K562 (cell line): ENCODE measurements around the gene POLR3G. TPM values are rescaled to one million over a fixed set of nuclear protein-coding genes. Genes with fewer than 3 reads are reported as not detected.

Source experiments
- ATAC-seq: fragments of 200-7000 bp; cut with Tn5 transposase; 3 replicates; pipeline ENCODE4 v1.9.1; 2020; ENCODE audit warnings: moderate library complexity
- BruUV-seq: library from RNA; stranded (reverse); fragments of 400-500 nt; replicated peaks from 2 replicates; lab custom pipeline; 2021; lab: Mats Ljungman, UMichigan
- CTCF ChIA-PET: fragments of 300-600 bp; formaldehyde crosslinking; extraction: SDS; loops from one replicate; lab custom pipeline; 2021; ENCODE audit warnings: low intra/inter-chr PET ratio; lab: Yijun Ruan, JAX
- POLR2A ChIA-PET: fragments of 300-600, 350-650 bp; sonication (Branson Sonifier 250); formaldehyde crosslinking; extraction: SDS; loops from one replicate; lab custom pipeline; 2021; ENCODE audit warnings: antibody characterized with exemption, inconsistent platforms; lab: Yijun Ruan, JAX
- DNase-seq, 4 experiments: peaks; one replicate each; pipeline versions ENCODE4 v3.0.0 to v3.0.0-alpha.2; 2011 to 2018; ENCODE audit warnings: low spot score in 3 of 4, mixed read lengths in 3 of 4; ENCODE audit errors: extremely low read depth in 1 of 4
- FAIRE-seq: peaks from 2 replicates; lab custom pipeline; 2011; peaks lifted over from hg19 to GRCh38; lab: Jason Lieb, UNC
- H2AFZ ChIP-seq: 2 replicates; pipeline ENCODE4 v1.6.0; 2011; ENCODE audit warnings: low read depth, low read length, control low read depth, inconsistent platforms
- H3K27ac ChIP-seq: fragments of 200-600 bp; 3 replicates; pipeline ENCODE4 v1.8.0; 2011; ENCODE audit warnings: low read depth, mild to moderate bottlenecking, control low read depth, inconsistent platforms, low read length, moderate library complexity, mixed read lengths; ENCODE audit errors: extremely low read depth
- H3K27me3 ChIP-seq, 2 experiments: fragments of 300-600 bp in 1 of 2; 2 replicates in 1 of 2; 3 replicates in 1 of 2; pipeline versions ENCODE4 v1.6.0 to v1.8.0; 2011; ENCODE audit warnings: inconsistent platforms in 2 of 2, low read length in 2 of 2, mild to moderate bottlenecking in 1 of 2, mixed read lengths in 1 of 2, moderate library complexity in 1 of 2; ENCODE audit not compliant: control insufficient read depth in 2 of 2, insufficient read depth in 2 of 2
- H3K36me3 ChIP-seq: fragments of 300-600 bp; 3 replicates; pipeline ENCODE4 v1.8.0; 2011; ENCODE audit warnings: mild to moderate bottlenecking, low read length, inconsistent platforms; ENCODE audit not compliant: control insufficient read depth, insufficient read depth
- H3K4me1 ChIP-seq, 2 experiments: fragments of 200-600 bp in 1 of 2; replicated peaks in 1 of 2; 2 replicates in 1 of 2; 3 replicates in 1 of 2; pipeline versions ENCODE4 v1.5.1 to v1.8.0; 2011; ENCODE audit warnings: inconsistent platforms in 2 of 2, low read length in 2 of 2, mild to moderate bottlenecking in 1 of 2, mixed read lengths in 1 of 2, moderate library complexity in 1 of 2; ENCODE audit not compliant: control insufficient read depth in 2 of 2, insufficient read depth in 2 of 2
- H3K4me2 ChIP-seq: 2 replicates; pipeline ENCODE4 v1.6.1; 2011; ENCODE audit warnings: low read length, control low read depth, inconsistent platforms, mixed read lengths; ENCODE audit not compliant: insufficient read depth
- H3K4me3 ChIP-seq: fragments of 200-600 bp; sonication (generic), shearing (Covaris generic); 2 replicates; pipeline ENCODE4 v1.5.1; 2016; ENCODE audit warnings: control low read depth, inconsistent platforms
- H3K79me2 ChIP-seq: fragments of 200-600 bp; 3 replicates; pipeline ENCODE4 v1.8.0; 2011; ENCODE audit warnings: low read length, inconsistent platforms; ENCODE audit not compliant: control insufficient read depth, insufficient read depth
- H3K9ac ChIP-seq, 2 experiments: 2 replicates each; pipeline versions ENCODE4 v1.6.0 to v1.6.1; 2011; ENCODE audit warnings: low read depth in 2 of 2, low read length in 2 of 2, control low read depth in 1 of 2, inconsistent platforms in 1 of 2, mild to moderate bottlenecking in 1 of 2, mixed read lengths in 1 of 2; ENCODE audit not compliant: insufficient read depth in 1 of 2
- H3K9me1 ChIP-seq: one replicate; pipeline ENCODE4 v1.6.0; 2011; ENCODE audit warnings: inconsistent platforms, mild to moderate bottlenecking, low read length, moderate library complexity; ENCODE audit not compliant: control insufficient read depth, insufficient read depth
- H3K9me3 ChIP-seq: replicated peaks from 2 replicates; pipeline ENCODE4 v1.5.1; 2011; ENCODE audit warnings: low read depth, low read length, inconsistent platforms; ENCODE audit not compliant: control insufficient read depth, insufficient read depth
- H4K20me1 ChIP-seq: replicated peaks from 2 replicates; pipeline ENCODE4 v1.6.1; 2011; ENCODE audit warnings: low read length, inconsistent platforms, mixed read lengths; ENCODE audit not compliant: control insufficient read depth, insufficient read depth
- CBFA2T2 ChIP-seq: fragments of 450-650 bp; conservative IDR thresholded peaks from 2 replicates; pipeline ENCODE4 v1.6.1; 2017; ENCODE audit warnings: mild to moderate bottlenecking
- CBFB ChIP-seq: sonication (generic); formaldehyde crosslinking; IDR thresholded peaks from 2 replicates; pipeline ENCODE4 v1.4.0; 2020; ENCODE audit warnings: mild to moderate bottlenecking, missing genetic modification reagents
- CXXC5 ChIP-seq: fragments of 250-450 bp; sonication (Bioruptor Pico); IDR thresholded peaks from 2 replicates; pipeline ENCODE4 v1.8.0; 2022; ENCODE audit warnings: inconsistent platforms, mild to moderate bottlenecking, moderate library complexity
- L3MBTL2 ChIP-seq: fragments of 450-650 bp; IDR thresholded peaks from 2 replicates; pipeline ENCODE4 v1.6.1; 2016; ENCODE audit warnings: mild to moderate bottlenecking, moderate library complexity
- POLR2AphosphoS2 ChIP-seq: IDR thresholded peaks from 2 replicates; pipeline ENCODE4 v1.6.1; 2012; ENCODE audit warnings: low read length, improper control_type of control experiment
- SOX6 ChIP-seq: fragments of 450-650 bp; IDR thresholded peaks from 2 replicates; pipeline ENCODE4 v1.6.1; 2014; ENCODE audit warnings: mild to moderate bottlenecking
- TAF15 ChIP-seq: fragments of 200-400 bp; formaldehyde crosslinking; IDR thresholded peaks from 2 replicates; pipeline ENCODE4 v1.6.1; 2017; ENCODE audit warnings: mild to moderate bottlenecking, low read depth, low read length, moderate library complexity
- TEAD4 ChIP-seq, 2 experiments: sonication (generic) in 1 of 2; formaldehyde crosslinking in 1 of 2; IDR thresholded peaks; 2 replicates each; pipeline versions ENCODE4 v1.6.1 to v1.8.0; 2012 to 2022; ENCODE audit warnings: borderline replicate concordance in 1 of 2, inconsistent platforms in 1 of 2, low read length in 1 of 2, mild to moderate bottlenecking in 1 of 2, missing genetic modification reagents in 1 of 2
- UBTF ChIP-seq, 2 experiments: IDR thresholded peaks; 2 replicates each; pipeline ENCODE4 v1.6.1; 2012; ENCODE audit warnings: improper control_type of control experiment in 2 of 2, low read depth in 2 of 2, low read length in 2 of 2, borderline replicate concordance in 1 of 2
- ZNF766 ChIP-seq: fragments of 200-800 bp; sonication (Bioruptor generic); conservative IDR thresholded peaks from 2 replicates; pipeline ENCODE4 v1.6.1; 2016; ENCODE audit warnings: missing genetic modification characterization, missing compliant biosample characterization
- ZNF778 ChIP-seq: fragments of 450-650 bp; formaldehyde crosslinking; IDR thresholded peaks from 2 replicates; pipeline ENCODE4 v1.4.0; 2020; ENCODE audit warnings: mild to moderate bottlenecking, moderate library complexity
- WGBS: fragments of 100-300 bp; shearing (Covaris generic); methylation state at CpG from one replicate; pipeline ENCODE4 v1.1.6; 2016; ENCODE audit warnings: low coverage, mixed read lengths; ENCODE audit not compliant: insufficient coverage; ENCODE audit errors: missing lambda C conversion rate; 5-methylcytosine and 5-hydroxymethylcytosine counted together
- in situ Hi-C: fragments of 300-500 bp; cut with MboI; formaldehyde crosslinking; loops from 4 replicates; pipeline ENCODE4 v1.15.0; 2018; ENCODE audit warnings: inconsistent platforms, mixed read lengths
- intact Hi-C: fragments of 100-400 bp; cut with micrococcal nuclease; formaldehyde crosslinking; loops from 2 replicates; pipeline ENCODE4 v1.14.2; 2022
- polyA plus RNA-seq, 8 experiments: library from polyadenylated mRNA; depleted of rRNA in 4 of 8; stranded (reverse) in 5 of 8; unstranded in 3 of 8; fragments of >200 nt; fragmentation: Nextera tagmentation in 2 of 8; fragmentation: Illumina TruSeq in 1 of 8; extraction: Ambion mirVana in 2 of 8; extraction: Trizol in 1 of 8; gene quantifications; 2 replicates each; pipeline versions ENCODE4 v1.2.1 to v1.2.3, GENCODE V29; 2011 to 2014; ENCODE audit warnings: inconsistent platforms in 1 of 8, missing spikeins in 1 of 8
- total RNA-seq, 7 experiments: library from RNA; depleted of rRNA in 6 of 7; stranded (reverse); fragments of >200 nt in 6 of 7; fragmentation: Illumina TruSeq in 2 of 7; extraction: Trizol in 2 of 7; gene quantifications; 2 replicates each; pipeline versions ENCODE4 v1.2.1 to v1.2.3, GENCODE V29; 2011 to 2021; ENCODE audit warnings: low replicate concordance in 1 of 7
- TF ChIP-seq, protein P1 (sequence below): fragments of 450-650 bp; IDR thresholded peaks from 2 replicates; pipeline ENCODE4 v1.7.0; 2016; ENCODE audit warnings: borderline replicate concordance

Gene POLR3G
- total and polyA plus RNA-seq, 9 of the 15 experiments (the other 6 are each of a cell fraction or from before 2014, with no cell fraction given): 39.0 to 111 (median 59.0) TPM

- ChIA-PET POLR2A (no interaction called here), CTCF (no interaction called here)
- H3K9me1 ChIP-seq: no peaks in the 10 kb centered on the region
- FAIRE-seq: no peak
- no peaks in the 10 kb centered on the region for H4K20me1 ChIP-seq
- H3K4me2 ChIP-seq: no peak overlapping the region
- H3K27ac ChIP-seq: no peak overlapping the region
- intact Hi-C loops (no loop called here), in situ Hi-C loops (no loop called here)
- H3K9me3 ChIP-seq: no peaks in the 10 kb centered on the region
- DNase-seq: no peak
- ATAC-seq: no peak
- no TSS peak for BruUV-seq
- peaks cover 4 to 7% of the 10 kb centered on the region in 2 experiments; a peak in 4 of 5 replicates for H3K4me1 ChIP-seq
- H3K27me3 ChIP-seq: no peaks in the 10 kb centered on the region
- H3K36me3 ChIP-seq: no peaks in the 10 kb centered on the region
- H3K79me2 ChIP-seq: peaks cover 7% of the 10 kb centered on the region
- H3K4me3 ChIP-seq: no peak overlapping the region
- WGBS: 53% methylated on average over 4 of the region's 4 CpGs
- no peak overlapping the region for H2AFZ ChIP-seq
- no peak for TF ChIP-seq ZNF778 (CRISPR knock-in tag)
- no peak for TF ChIP-seq ZNF766 (CRISPR knock-in tag)
- no peak for TF ChIP-seq POLR2AphosphoS2
- no peak for TF ChIP-seq L3MBTL2
- no peak for TF ChIP-seq CBFB (CRISPR knock-in tag)
- no peak overlapping the region for H3K9ac ChIP-seq
Measured at GRCh38 chr5:90554358-90555006, 79.8 kb downstream of the POLR3G start.

GRCh38 chr5:90555666-90556065, 81.0 kb downstream of the POLR3G start:
- no peak overlapping the region for H3K9ac ChIP-seq
- no TSS peak for BruUV-seq
- CTCF ChIA-PET: no interaction called here
- intact Hi-C loops: no loop called here
- no peaks in the 10 kb centered on the region for H3K27me3 ChIP-seq
- H3K4me1 ChIP-seq: peaks cover 4 to 7% of the 10 kb centered on the region in 2 experiments; a peak in 4 of 5 replicates
- H4K20me1 ChIP-seq: no peaks in the 10 kb centered on the region
- DNase-seq: no peak
- H3K27ac ChIP-seq: no peak overlapping the region
- no peaks in the 10 kb centered on the region for H3K9me1 ChIP-seq
- no peak overlapping the region for H2AFZ ChIP-seq
- ATAC-seq: no peak
- no peak for FAIRE-seq
- no peaks in the 10 kb centered on the region for H3K36me3 ChIP-seq
- H3K4me3 ChIP-seq: no peak overlapping the region
- H3K9me3 ChIP-seq: no peaks in the 10 kb centered on the region
- POLR2A ChIA-PET: interaction anchor here (1.6 to 1.7 kb wide), 2 partner anchors 8 to 27 kb away, joined by 4 to 6 read pairs; no protein-coding TSS in a partner anchor
- in situ Hi-C loops: no loop called here
- no peak overlapping the region for H3K4me2 ChIP-seq
- H3K79me2 ChIP-seq: peaks cover 19% of the 10 kb centered on the region
- TF ChIP-seq CXXC5 (CRISPR knock-in tag): no peak
- TF ChIP-seq TAF15: no peak
- TF ChIP-seq TEAD4 (IDR thresholded peaks at IDR 0.05; ENCODE audit: low read length): no peak
- no peak for TF ChIP-seq TEAD4 (CRISPR knock-in tag; IDR thresholded peaks at IDR 0.05; ENCODE audit: borderline replicate concordance)
- TF ChIP-seq, protein P1, sequence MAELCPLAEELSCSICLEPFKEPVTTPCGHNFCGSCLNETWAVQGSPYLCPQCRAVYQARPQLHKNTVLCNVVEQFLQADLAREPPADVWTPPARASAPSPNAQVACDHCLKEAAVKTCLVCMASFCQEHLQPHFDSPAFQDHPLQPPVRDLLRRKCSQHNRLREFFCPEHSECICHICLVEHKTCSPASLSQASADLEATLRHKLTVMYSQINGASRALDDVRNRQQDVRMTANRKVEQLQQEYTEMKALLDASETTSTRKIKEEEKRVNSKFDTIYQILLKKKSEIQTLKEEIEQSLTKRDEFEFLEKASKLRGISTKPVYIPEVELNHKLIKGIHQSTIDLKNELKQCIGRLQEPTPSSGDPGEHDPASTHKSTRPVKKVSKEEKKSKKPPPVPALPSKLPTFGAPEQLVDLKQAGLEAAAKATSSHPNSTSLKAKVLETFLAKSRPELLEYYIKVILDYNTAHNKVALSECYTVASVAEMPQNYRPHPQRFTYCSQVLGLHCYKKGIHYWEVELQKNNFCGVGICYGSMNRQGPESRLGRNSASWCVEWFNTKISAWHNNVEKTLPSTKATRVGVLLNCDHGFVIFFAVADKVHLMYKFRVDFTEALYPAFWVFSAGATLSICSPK: no peak
- peak; percentile 48; the same call in 1 of the 2 replicates for TF ChIP-seq SOX6
- no peak for TF ChIP-seq UBTF (IDR thresholded peaks at IDR 0.05; ENCODE audit: borderline replicate concordance in 1 of 2, low read depth in 2 of 2, low read length in 2 of 2)
- peak; percentile 37 for TF ChIP-seq CBFA2T2
